PC-9 (cell line): Measurements from ENCODE around the gene STARD13. TPM values are rescaled to one million over a fixed set of nuclear protein-coding genes. Genes with fewer than 3 reads are reported as not detected.

Source experiments
- BruUV-seq: library from RNA; stranded (reverse); fragments of 400-500 nt; replicated peaks from 2 replicates; lab custom pipeline; 2021; lab: Mats Ljungman, UMichigan
- CTCF ChIA-PET: fragments of 300-600 bp; sonication (Branson Sonifier 250); formaldehyde crosslinking; loops from one replicate; lab custom pipeline; 2022; ENCODE audit warnings: antibody characterized with exemption; lab: Charles Lee
- POLR2A ChIA-PET: fragments of 300-600 bp; sonication (Branson Sonifier 250); formaldehyde crosslinking; loops from one replicate; lab custom pipeline; 2022; ENCODE audit warnings: antibody characterized with exemption; ENCODE audit not compliant: unreplicated experiment; lab: Charles Lee
- DNase-seq, 2 experiments: peaks; one replicate each; pipeline versions ENCODE4 v3.0.0 to v3.0.0-alpha.2; 2015 to 2022; ENCODE audit warnings: mixed read lengths in 1 of 2
- H2AFZ ChIP-seq: fragments of 200-600 bp; sonication (generic); 2 replicates; pipeline ENCODE4 v1.8.1; 2017; ENCODE audit warnings: antibody characterized with exemption
- H3F3A ChIP-seq: fragments of 200-600 bp; sonication (generic); 2 replicates; pipeline ENCODE4 v1.8.1; 2017; ENCODE audit warnings: antibody characterized with exemption, mild to moderate bottlenecking, low read depth; ENCODE audit not compliant: insufficient read depth
- H3K27ac ChIP-seq: fragments of 200-600 bp; sonication (generic); 2 replicates; pipeline ENCODE4 v1.6.1; 2016; ENCODE audit warnings: mixed run types
- H3K27me3 ChIP-seq: fragments of 200-600 bp; sonication (generic); 2 replicates; pipeline ENCODE4 v1.6.1; 2016; ENCODE audit warnings: low read depth, mixed run types; ENCODE audit not compliant: insufficient read depth
- H3K36me3 ChIP-seq: fragments of 200-600 bp; sonication (generic); 2 replicates; pipeline ENCODE4 v1.6.1; 2016; ENCODE audit warnings: low read depth, mixed run types
- H3K4me1 ChIP-seq: fragments of 200-600 bp; sonication (generic); replicated peaks from 2 replicates; pipeline ENCODE4 v1.6.1; 2016; ENCODE audit warnings: mixed run types; ENCODE audit not compliant: insufficient read depth
- H3K4me2 ChIP-seq: fragments of 200-600 bp; sonication (generic); 2 replicates; pipeline ENCODE4 v1.6.1; 2017; ENCODE audit warnings: mixed run types
- H3K4me3 ChIP-seq: fragments of 200-600 bp; sonication (generic); 2 replicates; pipeline ENCODE4 v1.6.1; 2016; ENCODE audit warnings: mixed run types
- H3K79me2 ChIP-seq: fragments of 200-600 bp; sonication (generic); 2 replicates; pipeline ENCODE4 v1.6.1; 2017; ENCODE audit warnings: low read depth, mixed run types
- H3K9me2 ChIP-seq: fragments of 200-600 bp; sonication (generic); 2 replicates; pipeline ENCODE4 v1.8.1; 2017; ENCODE audit warnings: mild to moderate bottlenecking; ENCODE audit not compliant: insufficient read depth
- H3K9me3 ChIP-seq: fragments of 200-600 bp; sonication (generic); 2 replicates; pipeline ENCODE4 v1.8.1; 2016; ENCODE audit warnings: low read depth; ENCODE audit not compliant: insufficient read depth
- H4K20me1 ChIP-seq: fragments of 200-600 bp; sonication (generic); 2 replicates; pipeline ENCODE4 v1.8.1; 2017; ENCODE audit not compliant: insufficient read depth
- EZH2 ChIP-seq: fragments of 200-600 bp; sonication (generic); IDR thresholded peaks from 2 replicates; pipeline ENCODE4 v1.8.0; 2017; ENCODE audit warnings: antibody characterized with exemption, low read depth
- intact Hi-C: fragments of 100-400 bp; cut with micrococcal nuclease; formaldehyde crosslinking; loops from one replicate; pipeline ENCODE4 v1.10.0; 2022; ENCODE audit not compliant: unreplicated experiment
- total RNA-seq: library from RNA; stranded (reverse); gene quantifications from 2 replicates; pipeline ENCODE4 v1.2.3, GENCODE V29; 2021
- TF ChIP-seq, protein P1 (sequence below): fragments of 200-600 bp; sonication (generic); conservative IDR thresholded peaks from 2 replicates; pipeline ENCODE4 v1.6.1; 2017; ENCODE audit warnings: mixed run types, antibody characterized with exemption, mild to moderate bottlenecking, moderate library complexity

The STARD13 gene
- total RNA-seq, 1 experiment from 2014 or later = 19.6 TPM

DNA sequence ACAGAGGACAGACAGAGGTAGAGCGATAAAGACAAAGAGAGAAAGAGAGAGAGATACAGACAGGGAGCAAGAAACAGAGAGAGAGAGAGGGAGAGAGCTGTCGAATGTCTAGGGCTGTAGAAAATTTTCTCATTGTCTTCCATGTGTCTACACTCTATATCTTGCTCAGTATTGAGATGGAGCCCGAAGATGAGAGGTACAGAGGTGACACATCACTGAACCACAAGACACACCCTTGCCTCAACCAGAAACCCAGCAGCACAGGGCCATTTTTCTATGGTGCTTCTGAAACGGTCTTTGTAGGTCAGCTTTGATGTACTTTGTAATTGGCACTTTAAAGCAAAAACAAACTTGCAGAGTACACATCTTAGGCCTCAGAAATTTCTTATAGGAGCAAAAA, 157.4 kb downstream of the STARD13 start:
- Histone ChIP-seq H4K20me1 (no peaks in the 10 kb centered on the region), H3K27me3 (no peaks in the 10 kb centered on the region), H3K79me2 (no peaks in the 10 kb centered on the region), H3K27ac (no peak overlapping the region), H3K4me2 (no peak overlapping the region), H3K4me3 (no peak overlapping the region), H3K9me3 (no peaks in the 10 kb centered on the region), H3K36me3 (peaks cover 25% of the 10 kb centered on the region; the same call in 1 of the 2 replicates), H3K9me2 (no peaks in the 10 kb centered on the region), H3F3A (peaks cover 32% of the 10 kb centered on the region), H3K4me1 (peaks cover 55% of the 10 kb centered on the region), H2AFZ (no peak overlapping the region)
- DNase-seq = no peak
- TF ChIP-seq EZH2 = no peak
- TF ChIP-seq, protein P1, sequence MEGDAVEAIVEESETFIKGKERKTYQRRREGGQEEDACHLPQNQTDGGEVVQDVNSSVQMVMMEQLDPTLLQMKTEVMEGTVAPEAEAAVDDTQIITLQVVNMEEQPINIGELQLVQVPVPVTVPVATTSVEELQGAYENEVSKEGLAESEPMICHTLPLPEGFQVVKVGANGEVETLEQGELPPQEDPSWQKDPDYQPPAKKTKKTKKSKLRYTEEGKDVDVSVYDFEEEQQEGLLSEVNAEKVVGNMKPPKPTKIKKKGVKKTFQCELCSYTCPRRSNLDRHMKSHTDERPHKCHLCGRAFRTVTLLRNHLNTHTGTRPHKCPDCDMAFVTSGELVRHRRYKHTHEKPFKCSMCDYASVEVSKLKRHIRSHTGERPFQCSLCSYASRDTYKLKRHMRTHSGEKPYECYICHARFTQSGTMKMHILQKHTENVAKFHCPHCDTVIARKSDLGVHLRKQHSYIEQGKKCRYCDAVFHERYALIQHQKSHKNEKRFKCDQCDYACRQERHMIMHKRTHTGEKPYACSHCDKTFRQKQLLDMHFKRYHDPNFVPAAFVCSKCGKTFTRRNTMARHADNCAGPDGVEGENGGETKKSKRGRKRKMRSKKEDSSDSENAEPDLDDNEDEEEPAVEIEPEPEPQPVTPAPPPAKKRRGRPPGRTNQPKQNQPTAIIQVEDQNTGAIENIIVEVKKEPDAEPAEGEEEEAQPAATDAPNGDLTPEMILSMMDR = no peak
- POLR2A ChIA-PET = no interaction called here
- CTCF ChIA-PET = interaction anchor here (0.7 kb wide), 1 partner anchor 102 kb away, joined by 3 read pairs; no protein-coding TSS in a partner anchor
- intact Hi-C loops = no loop called here
- BruUV-seq = no TSS peak

DNA sequence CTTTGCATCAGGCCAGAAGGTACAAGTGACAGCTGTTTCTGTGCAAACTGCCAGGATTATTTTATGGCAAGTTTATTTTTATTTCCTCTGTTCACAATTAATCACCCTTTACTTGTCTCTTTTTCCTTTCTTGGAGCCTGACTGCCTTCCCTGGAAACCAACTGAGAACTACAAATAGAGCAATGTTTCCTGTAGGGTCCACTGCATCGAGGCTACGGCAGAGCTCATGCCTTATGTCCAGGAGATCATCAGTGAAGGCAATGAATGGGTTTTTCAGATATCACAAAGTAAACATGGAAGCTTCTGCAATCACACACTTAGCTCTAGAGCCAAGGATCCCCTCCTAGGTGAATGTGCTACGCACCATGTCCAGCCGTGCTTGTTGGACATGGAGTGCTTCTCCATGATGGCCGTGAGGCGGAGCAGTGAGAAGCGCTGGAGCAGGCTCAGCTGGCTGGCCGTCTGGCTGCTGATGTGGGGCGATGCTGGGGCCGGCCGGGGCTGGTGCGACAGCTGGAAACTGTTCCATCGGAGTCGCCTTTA, 158.5 kb downstream of the STARD13 start:
- peaks cover 32% of the 10 kb centered on the region for H3F3A ChIP-seq
- no peaks in the 10 kb centered on the region for H3K9me2 ChIP-seq
- ChIA-PET CTCF (no interaction called here), POLR2A (interaction anchor here (0.7 kb wide), 1 partner anchor 303 kb away, joined by 3 read pairs; no protein-coding TSS in a partner anchor)
- no peaks in the 10 kb centered on the region for H3K27me3 ChIP-seq
- no peak for TF ChIP-seq EZH2
- TF ChIP-seq, protein P1 = no peak
- peak overlapping the region; percentile 77 for H3K4me2 ChIP-seq
- peaks cover 58% of the 10 kb centered on the region for H3K4me1 ChIP-seq
- DNase-seq = no peak
- no peaks in the 10 kb centered on the region; the same call in 1 of the 2 replicates for H3K79me2 ChIP-seq
- peaks cover 26% of the 10 kb centered on the region; the same call in 1 of the 2 replicates for H3K36me3 ChIP-seq
- H3K27ac ChIP-seq = peak overlapping the region; percentile 95
- H4K20me1 ChIP-seq = no peaks in the 10 kb centered on the region
- H2AFZ ChIP-seq = no peak overlapping the region
- no peaks in the 10 kb centered on the region for H3K9me3 ChIP-seq
- no peak overlapping the region for H3K4me3 ChIP-seq
- intact Hi-C loops = no loop called here
- no TSS peak for BruUV-seq

DNA sequence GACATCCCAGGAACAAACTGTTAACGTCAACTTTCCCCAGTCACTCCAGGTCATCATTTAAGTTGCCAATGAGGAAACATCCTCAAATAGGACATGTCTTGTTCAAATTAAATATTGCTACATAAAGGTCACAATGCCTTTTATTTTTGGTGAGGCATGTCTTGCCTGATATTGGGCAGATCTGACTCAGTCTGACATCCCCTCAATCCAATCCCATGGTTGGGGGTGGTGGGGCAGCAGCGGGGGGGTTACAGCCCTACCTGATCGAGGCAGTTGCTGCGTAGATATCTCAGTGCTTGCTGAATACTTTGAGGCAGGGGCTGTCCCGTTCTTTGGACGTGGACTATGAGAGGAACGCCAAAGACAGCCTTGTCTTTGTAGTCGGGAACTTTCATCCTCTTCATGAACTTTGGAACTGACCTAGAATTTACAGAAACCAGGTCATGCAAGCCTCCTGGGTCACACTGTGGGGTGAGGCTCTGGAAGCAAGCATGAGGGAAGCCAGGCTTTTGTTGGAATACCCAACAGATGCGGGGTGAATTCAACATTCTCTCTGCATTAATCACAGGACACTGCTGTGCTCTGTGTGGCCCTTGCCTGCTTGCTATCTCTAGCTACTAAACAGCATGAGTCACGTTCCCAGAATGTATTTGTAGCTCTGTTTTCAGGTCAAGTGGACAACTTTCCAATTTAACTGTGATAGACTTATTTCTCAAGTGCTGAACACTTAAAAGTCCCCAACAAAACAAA, 159.6 kb downstream of the STARD13 start:
- H2AFZ ChIP-seq = peak overlapping the region; percentile 49; the same call in 1 of the 2 replicates
- no peaks in the 10 kb centered on the region for H4K20me1 ChIP-seq
- BruUV-seq = no TSS peak
- peak; percentile 73 to 98 for DNase-seq
- POLR2A ChIA-PET = interaction anchor here (0.5 to 0.8 kb wide), 5 partner anchors 27 to 466 kb away, joined by 3 read pairs; no protein-coding TSS in a partner anchor
- no peaks in the 10 kb centered on the region; the same call in 1 of the 2 replicates for H3K79me2 ChIP-seq
- TF ChIP-seq, protein P1 = no peak
- TF ChIP-seq EZH2 = no peak
- H3K27me3 ChIP-seq = no peaks in the 10 kb centered on the region
- intact Hi-C loops = loop anchor here (1.0 kb wide), 2 partner anchors 26 to 92 kb away; no protein-coding TSS in a partner anchor
- H3K4me3 ChIP-seq = peak overlapping the region; percentile 26; the same call in 1 of the 2 replicates
- H3K4me2 ChIP-seq = peak overlapping the region; percentile 77
- no peaks in the 10 kb centered on the region for H3K9me3 ChIP-seq
- peaks cover 36% of the 10 kb centered on the region for H3F3A ChIP-seq
- H3K9me2 ChIP-seq = no peaks in the 10 kb centered on the region
- CTCF ChIA-PET = no interaction called here
- H3K27ac ChIP-seq = peak overlapping the region; percentile 95
- peaks cover 64% of the 10 kb centered on the region for H3K4me1 ChIP-seq
- H3K36me3 ChIP-seq = peaks cover 26% of the 10 kb centered on the region; the same call in 1 of the 2 replicates
